ENCODE measurements around the gene MTA1.
A peak's percentile ranks its signal among the peaks of the same experiment; 100 is the strongest.

Gene MTA1

GRCh38 chr14:105490267-105490571, 70.6 kb downstream of the MTA1 start:
- no peak for DNase-seq

- DNase-seq = peak; percentile 99 to 100
Observed at GRCh38 chr14:105490572-105491365, 71.1 kb downstream of the MTA1 start, which contains the start of gene TEDC1. TSS of gene TEDC1 (plus strand) at chr14:105491246. CDS start at chr14:105491376, 130 bp downstream.

GRCh38 chr14:105491366-105491973, 71.8 kb downstream of the MTA1 start:
- peak; percentile 79 to 87 for DNase-seq

GRCh38 chr14:105492031-105492970, 72.7 kb downstream of the MTA1 start:
- DNase-seq = peak in 1 of 2 experiments; percentile 77

GRCh38 chr14:105492971-105493871, 73.6 kb downstream of the MTA1 start:
- no peak for DNase-seq

GRCh38 chr14:105493921-105494605, 74.4 kb downstream of the MTA1 start:
- no peak for DNase-seq

- DNase-seq = no peak
Observed at GRCh38 chr14:105494606-105494929, 74.9 kb downstream of the MTA1 start.

- peak in 1 of 2 experiments; percentile 62 for DNase-seq
Observed at GRCh38 chr14:105495101-105495989, 75.7 kb downstream of the MTA1 start.

DNA sequence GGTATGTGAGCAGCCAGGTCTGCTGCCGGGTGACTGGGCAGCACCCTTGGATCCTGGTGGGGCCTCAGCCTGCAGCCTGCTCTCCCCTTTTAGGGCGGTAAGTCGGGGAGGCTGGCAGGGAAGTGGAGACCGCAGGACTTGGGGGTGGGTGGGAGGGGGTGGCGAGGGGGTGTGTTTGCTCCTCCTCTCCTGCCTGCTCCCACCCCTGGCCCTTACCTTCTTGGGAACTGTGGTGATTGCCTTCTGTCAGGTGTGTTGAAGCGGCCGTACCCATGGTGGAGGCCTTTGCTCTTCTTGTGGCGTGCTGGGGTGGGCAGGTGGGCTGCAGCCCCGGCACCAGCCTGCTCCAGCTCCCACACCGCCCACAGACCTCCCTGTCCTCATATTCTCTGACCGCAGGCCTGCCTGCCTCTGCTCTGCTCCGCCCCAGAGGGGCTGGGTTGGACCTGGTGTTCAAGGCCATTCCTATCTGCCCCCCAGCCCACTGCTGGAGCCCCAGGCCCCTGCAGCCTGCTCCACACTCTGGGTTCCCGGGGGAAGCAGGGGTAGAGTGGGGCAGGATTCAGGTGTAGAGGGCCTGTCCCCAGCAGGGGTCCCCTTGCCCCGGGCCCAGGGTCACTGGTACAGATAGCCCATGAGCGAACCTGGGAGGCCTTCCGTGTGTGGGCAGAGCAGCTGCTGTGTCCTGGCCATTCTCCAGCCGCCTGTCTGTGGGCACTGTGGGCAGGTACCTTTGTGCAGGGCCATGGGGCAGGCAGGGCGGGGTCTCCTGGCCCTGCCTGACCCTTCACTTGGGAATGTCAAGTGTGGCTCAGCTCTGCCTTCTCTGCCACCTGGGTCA, 76.6 kb downstream of the MTA1 start:
- no peak for DNase-seq

- DNase-seq = no peak
Observed at GRCh38 chr14:105496831-105497591, 77.4 kb downstream of the MTA1 start.

DNA sequence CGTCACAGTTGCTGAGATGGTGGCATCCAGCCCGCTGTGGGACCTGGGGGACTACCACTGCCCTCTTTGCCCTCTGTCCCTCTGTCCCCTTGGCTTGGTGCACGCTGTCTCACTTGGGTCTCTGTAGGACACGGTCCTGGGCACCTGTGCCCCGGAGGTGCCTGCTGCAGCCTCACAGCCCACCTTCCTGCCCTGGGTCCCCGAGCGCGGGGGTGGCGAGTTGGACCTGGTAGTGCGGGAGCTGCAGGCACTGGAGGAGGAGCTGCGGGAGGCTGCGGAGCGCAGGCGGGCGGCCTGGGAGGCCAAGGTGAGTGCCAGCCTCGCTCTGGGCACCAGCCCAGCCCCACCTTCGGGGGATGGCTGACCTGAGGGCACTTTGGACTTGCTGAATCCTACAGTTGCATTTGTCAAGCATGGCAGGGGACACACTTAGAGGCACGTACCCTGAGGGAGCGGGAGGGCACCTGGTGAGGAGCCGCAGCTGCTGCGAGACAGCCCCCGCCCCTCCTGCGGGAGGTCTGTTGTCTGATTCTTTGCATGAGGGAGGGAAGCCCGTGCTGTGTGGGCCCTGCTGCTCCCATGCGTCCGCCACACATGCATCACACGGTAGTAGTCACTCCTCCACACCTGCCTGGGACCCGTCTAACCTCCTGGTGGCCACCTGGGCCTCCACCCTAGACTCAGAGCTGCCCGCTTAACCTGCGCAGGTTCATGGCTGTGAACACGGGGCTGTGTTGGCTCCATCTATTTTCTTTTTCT, 78.2 kb downstream of the MTA1 start:
- no peak for DNase-seq

GRCh38 chr14:105498430-105499255, 79.0 kb downstream of the MTA1 start:
- no peak for DNase-seq

- no peak for DNase-seq
Observed at GRCh38 chr14:105499256-105500035, 79.8 kb downstream of the MTA1 start.

DNA sequence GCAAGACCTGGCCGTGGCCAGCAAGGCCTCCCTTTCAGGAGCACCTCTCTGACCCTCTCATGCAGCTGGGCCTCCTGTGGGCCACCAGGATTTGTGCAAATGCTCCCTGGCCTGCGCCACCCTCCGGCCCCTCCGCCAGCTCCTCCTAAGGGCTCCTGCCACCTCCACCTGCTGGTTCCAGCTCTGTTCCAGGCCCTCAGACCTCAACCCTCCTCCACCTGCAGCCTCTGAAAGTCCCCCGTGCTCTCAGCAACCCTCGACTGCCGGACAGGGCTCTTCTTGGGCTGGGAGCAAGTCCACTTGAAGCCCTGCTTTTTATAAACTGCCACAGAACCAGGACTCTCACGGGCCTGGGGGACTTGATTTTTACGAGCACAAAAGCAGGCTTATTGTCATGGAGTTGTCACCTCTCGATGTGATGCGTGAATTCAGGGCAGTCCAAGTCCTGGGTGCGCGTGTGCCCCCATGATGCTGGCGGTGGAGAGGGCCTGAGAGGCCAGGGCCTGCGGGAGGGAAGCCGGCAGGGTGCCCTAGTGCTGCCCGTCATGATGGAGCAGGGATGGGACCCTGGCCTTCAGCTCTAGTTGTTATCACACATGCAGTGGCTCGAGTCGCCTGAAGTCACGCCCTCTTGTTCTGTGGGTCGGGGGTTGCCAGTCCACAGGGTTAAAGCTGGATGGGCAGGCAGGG, 80.6 kb downstream of the MTA1 start:
- no peak for DNase-seq

GRCh38 chr14:105500726-105501101, 81.1 kb downstream of the MTA1 start:
- no peak for DNase-seq
